Activated T-cell treated with anti-CD3 and anti-CD28 coated beads, Interleukin-2, amount 50 U/mL, for 1 hour (primary cell): ENCODE measurements around the gene CACNA2D3.
"Not testable (repeated sequence)": the region's sequence is repeated elsewhere in the genome, so short reads cannot be mapped to it uniquely, and the experiment has no call there.

ENCODE experiments used
- DNase-seq: peaks from one replicate; pipeline ENCODE4 v3.0.0-alpha.2; 2020

The CACNA2D3 gene

GRCh38 chr3:54599716-54600115 is 477.4 kb downstream of the CACNA2D3 start:
- DNase-seq: no peak

GRCh38 chr3:54600441-54601204 is 478.3 kb downstream of the CACNA2D3 start:
- no peak for DNase-seq

- DNase-seq: no peak
These were observed 482.1 kb downstream of the CACNA2D3 start for GRCh38 chr3:54604495-54604894.

- DNase-seq: no peak
These were observed 485.7 kb downstream of the CACNA2D3 start for GRCh38 chr3:54608041-54608440.

GRCh38 chr3:54619053-54619452 is 496.7 kb downstream of the CACNA2D3 start:
- no peak for DNase-seq

GRCh38 chr3:54619531-54619930 is 497.2 kb downstream of the CACNA2D3 start:
- DNase-seq: no peak

- no peak for DNase-seq
These were observed 498.8 kb downstream of the CACNA2D3 start for GRCh38 chr3:54621184-54621583.

- no peak for DNase-seq
These were observed 500.3 kb downstream of the CACNA2D3 start for GRCh38 chr3:54622678-54623077.

- no peak for DNase-seq
These were observed 503.7 kb downstream of the CACNA2D3 start for GRCh38 chr3:54625805-54626787.

- DNase-seq: no peak
These were observed 506.6 kb downstream of the CACNA2D3 start for GRCh38 chr3:54628888-54629441.

- no peak for DNase-seq
These were observed 507.8 kb downstream of the CACNA2D3 start for GRCh38 chr3:54630101-54630623.

GRCh38 chr3:54631001-54631400 is 508.6 kb downstream of the CACNA2D3 start:
- not testable (repeated sequence) for DNase-seq

- no peak for DNase-seq
These were observed 509.4 kb downstream of the CACNA2D3 start for GRCh38 chr3:54631516-54632325.

GRCh38 chr3:54632326-54632665 is 509.9 kb downstream of the CACNA2D3 start:
- DNase-seq: no peak

- DNase-seq: no peak
These were observed 510.5 kb downstream of the CACNA2D3 start for GRCh38 chr3:54632834-54633233.

- DNase-seq: no peak
These were observed 511.2 kb downstream of the CACNA2D3 start for GRCh38 chr3:54633444-54634121.

- DNase-seq: no peak
These were observed 511.7 kb downstream of the CACNA2D3 start for GRCh38 chr3:54634122-54634469.

- DNase-seq: not testable (repeated sequence)
These were observed 517.5 kb downstream of the CACNA2D3 start for GRCh38 chr3:54639790-54640372.

GRCh38 chr3:54641226-54642014 is 519.1 kb downstream of the CACNA2D3 start:
- no peak for DNase-seq

- DNase-seq: no peak
These were observed 519.8 kb downstream of the CACNA2D3 start for GRCh38 chr3:54642147-54642546.

GRCh38 chr3:54647721-54648120 is 525.4 kb downstream of the CACNA2D3 start:
- no peak for DNase-seq
